GM18868 (cell line): Measurements from ENCODE around the gene TPGS1.

Source experiments
- ATAC-seq: cut with Tn5 transposase; IDR thresholded peaks from one replicate; pipeline ENCODE4 v1.9.1; 2021; ENCODE audit warnings: mild to moderate bottlenecking, moderate library complexity; ENCODE audit not compliant: unreplicated experiment

TPGS1 gene

GRCh38 chr19:495402-496111 is 11.7 kb upstream of the TPGS1 start:
- ATAC-seq = no peak

GRCh38 chr19:496112-496665 is 11.1 kb upstream of the TPGS1 start, which contains the start of gene MADCAM1:
Gene MADCAM1 (plus strand): TSS chr19:496486. CDS start chr19:496500, 14 bp downstream.
- no peak for ATAC-seq

- ATAC-seq = no peak
Observed at GRCh38 chr19:496986-497385, 10.3 kb upstream of the TPGS1 start.

GRCh38 chr19:497491-497868 is 9.8 kb upstream of the TPGS1 start:
- ATAC-seq = no peak

- ATAC-seq = no peak
Observed at GRCh38 chr19:497869-498510, 9.3 kb upstream of the TPGS1 start.

- no peak for ATAC-seq
Observed at GRCh38 chr19:498511-498891, 8.8 kb upstream of the TPGS1 start.

- ATAC-seq = no peak
Observed at GRCh38 chr19:498977-499623, 8.2 kb upstream of the TPGS1 start.

GRCh38 chr19:501646-502045 is 5.7 kb upstream of the TPGS1 start:
- ATAC-seq = no peak

GRCh38 chr19:504616-505015 is 2.7 kb upstream of the TPGS1 start:
- ATAC-seq = no peak

- peak; percentile 63 for ATAC-seq
Observed at GRCh38 chr19:506404-507285, 652 bp upstream of the TPGS1 start.

GRCh38 chr19:508204-509150 is 1.2 kb downstream of the TPGS1 start:
- ATAC-seq = no peak

- ATAC-seq = peak; percentile 41
Observed at GRCh38 chr19:510606-511100, 3.4 kb downstream of the TPGS1 start.

GRCh38 chr19:511101-511851 is 4.0 kb downstream of the TPGS1 start:
- ATAC-seq = no peak

- no peak for ATAC-seq
Observed at GRCh38 chr19:512547-513365, 5.5 kb downstream of the TPGS1 start.

- ATAC-seq = no peak
Observed at GRCh38 chr19:513368-514165, 6.3 kb downstream of the TPGS1 start.

- no peak for ATAC-seq
Observed at GRCh38 chr19:514166-514663, 6.9 kb downstream of the TPGS1 start.
